B cell (primary cell): ENCODE data around the gene GDF9.

Source experiments
- CTCF ChIP-seq: fragments of 200-600 bp; IDR thresholded peaks from one replicate; pipeline ENCODE4 v1.8.0; 2022; ENCODE audit warnings: antibody characterized with exemption, mild to moderate bottlenecking
- EZH2 ChIP-seq: IDR thresholded peaks from 2 replicates; pipeline ENCODE4 v1.6.1; 2012; ENCODE audit warnings: borderline replicate concordance, low read depth, mild to moderate bottlenecking, moderate library complexity, low read length; ENCODE audit not compliant: insufficient read depth, poor library complexity, severe bottlenecking

- no peak for TF ChIP-seq CTCF
- no peak for TF ChIP-seq EZH2
Measured at GRCh38 chr5:132817011-132817410, 49.3 kb downstream of the GDF9 start.
